Measurements from ENCODE around the gene PLEK. TPM values are rescaled to one million over a fixed set of nuclear protein-coding genes. Genes with fewer than 3 reads are reported as not detected.

PLEK gene
- total and polyA plus RNA-seq, 7 donors, result 0.89 to 3.9 (median 2.3) TPM

DNA sequence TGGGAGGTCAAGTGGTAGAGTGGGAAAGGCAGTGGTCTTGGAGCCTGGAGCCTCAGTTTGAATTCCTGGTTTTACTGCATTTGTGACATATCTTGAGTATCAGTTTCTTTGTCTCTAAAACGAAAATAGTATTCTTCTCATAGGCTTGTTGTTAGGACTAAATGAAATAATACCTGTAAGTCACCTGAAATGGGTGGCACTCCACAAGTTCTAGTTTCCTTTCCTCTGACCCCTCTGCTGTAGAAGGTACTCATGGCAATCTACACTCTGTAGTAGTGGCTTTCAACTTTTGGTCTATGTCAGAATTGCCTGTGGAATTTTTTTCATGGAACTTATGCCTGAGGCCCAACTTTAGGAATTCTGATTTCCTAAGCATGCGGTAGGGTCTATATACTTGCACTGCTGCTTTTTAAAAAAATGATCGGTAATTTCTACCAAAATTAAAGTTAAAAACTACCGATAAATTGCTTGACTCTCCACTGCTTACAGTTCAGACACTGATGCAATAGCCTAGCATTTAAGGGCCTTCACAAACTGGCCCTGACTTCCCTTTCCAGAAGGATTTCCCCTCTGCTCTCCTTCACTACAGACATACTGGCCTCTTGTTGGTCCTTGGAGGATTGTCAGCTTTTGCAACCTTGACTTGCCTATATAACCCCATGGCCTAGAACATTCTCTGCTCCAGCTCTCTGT, 47.2 kb downstream of the PLEK start:
- no peak overlapping the region for H3K4me3 ChIP-seq
- H3K27ac ChIP-seq, result no peak overlapping the region
- WGBS, 3 donors, result 53 to 75% (median 67%) methylated on average over 4 of the region's 4 CpGs
- no peak for ATAC-seq
- H3K9me3 ChIP-seq, result no peaks in the 10 kb centered on the region
- intact Hi-C loops (cut with DNase I), result no loop called here
- TF ChIP-seq, protein P1, sequence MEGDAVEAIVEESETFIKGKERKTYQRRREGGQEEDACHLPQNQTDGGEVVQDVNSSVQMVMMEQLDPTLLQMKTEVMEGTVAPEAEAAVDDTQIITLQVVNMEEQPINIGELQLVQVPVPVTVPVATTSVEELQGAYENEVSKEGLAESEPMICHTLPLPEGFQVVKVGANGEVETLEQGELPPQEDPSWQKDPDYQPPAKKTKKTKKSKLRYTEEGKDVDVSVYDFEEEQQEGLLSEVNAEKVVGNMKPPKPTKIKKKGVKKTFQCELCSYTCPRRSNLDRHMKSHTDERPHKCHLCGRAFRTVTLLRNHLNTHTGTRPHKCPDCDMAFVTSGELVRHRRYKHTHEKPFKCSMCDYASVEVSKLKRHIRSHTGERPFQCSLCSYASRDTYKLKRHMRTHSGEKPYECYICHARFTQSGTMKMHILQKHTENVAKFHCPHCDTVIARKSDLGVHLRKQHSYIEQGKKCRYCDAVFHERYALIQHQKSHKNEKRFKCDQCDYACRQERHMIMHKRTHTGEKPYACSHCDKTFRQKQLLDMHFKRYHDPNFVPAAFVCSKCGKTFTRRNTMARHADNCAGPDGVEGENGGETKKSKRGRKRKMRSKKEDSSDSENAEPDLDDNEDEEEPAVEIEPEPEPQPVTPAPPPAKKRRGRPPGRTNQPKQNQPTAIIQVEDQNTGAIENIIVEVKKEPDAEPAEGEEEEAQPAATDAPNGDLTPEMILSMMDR (IDR thresholded peaks at IDR 0.05), result no peak
- no peaks in the 10 kb centered on the region for H3K4me1 ChIP-seq
- DNase-seq, result no peak
- no peaks in the 10 kb centered on the region for H3K27me3 ChIP-seq (ENCODE audit: insufficient read depth in 3 of 3, low read length in 2 of 3)
- H3K36me3 ChIP-seq (ENCODE audit: insufficient read depth in 1 of 2, low read depth in 1 of 2), result no peaks in the 10 kb centered on the region

DNA sequence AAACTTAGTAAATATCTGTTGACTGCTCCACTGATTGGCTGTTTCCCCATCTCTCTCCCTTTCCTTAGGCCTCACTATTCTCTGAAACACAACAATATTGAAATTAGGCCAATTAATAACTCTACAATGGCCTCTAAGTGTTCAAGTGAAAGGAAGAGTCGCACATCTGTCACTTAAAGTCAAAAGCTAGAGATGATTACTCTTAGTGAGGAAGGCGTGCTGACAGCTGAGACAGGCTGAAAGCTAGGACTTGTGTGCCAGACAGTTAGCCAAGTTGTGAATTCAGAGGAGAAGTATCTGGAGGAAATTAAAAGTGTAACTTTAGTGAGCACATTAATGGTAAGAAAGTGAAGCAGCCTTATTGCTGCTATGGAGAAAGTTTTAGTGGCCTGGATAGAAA, 48.4 kb downstream of the PLEK start:
- ATAC-seq, result no peak
- H3K4me3 ChIP-seq, result no peak overlapping the region
- no peaks in the 10 kb centered on the region for H3K4me1 ChIP-seq
- intact Hi-C loops (cut with DNase I), result no loop called here
- no peaks in the 10 kb centered on the region for H3K9me3 ChIP-seq
- TF ChIP-seq, protein P1 (IDR thresholded peaks at IDR 0.05), result no peak
- 63 to 87% (median 71%) methylated on average over 2 of the region's 2 CpGs for WGBS, 3 donors
- H3K36me3 ChIP-seq (ENCODE audit: insufficient read depth in 1 of 2, low read depth in 1 of 2), result no peaks in the 10 kb centered on the region
- no peaks in the 10 kb centered on the region for H3K27me3 ChIP-seq (ENCODE audit: insufficient read depth in 3 of 3, low read length in 2 of 3)
- no peak overlapping the region for H3K27ac ChIP-seq
- no peak for DNase-seq

GRCh38 chr2:68414452-68414851, 49.4 kb downstream of the PLEK start:
- H3K4me3 ChIP-seq, result no peak overlapping the region
- DNase-seq (no peak), ATAC-seq (no peak)
- TF ChIP-seq, protein P1 (IDR thresholded peaks at IDR 0.05), result no peak
- no peak overlapping the region for H3K27ac ChIP-seq
- H3K9me3 ChIP-seq, result no peaks in the 10 kb centered on the region
- intact Hi-C loops (cut with DNase I), result no loop called here
- no peaks in the 10 kb centered on the region for H3K4me1 ChIP-seq
- no peaks in the 10 kb centered on the region for H3K36me3 ChIP-seq (ENCODE audit: insufficient read depth in 1 of 2, low read depth in 1 of 2)
- no peaks in the 10 kb centered on the region for H3K27me3 ChIP-seq (ENCODE audit: insufficient read depth in 3 of 3, low read length in 2 of 3)

GRCh38 chr2:68414876-68415275, 49.8 kb downstream of the PLEK start:
- intact Hi-C loops (cut with DNase I), result no loop called here
- ATAC-seq (no peak), DNase-seq (no peak)
- TF ChIP-seq, protein P1 (IDR thresholded peaks at IDR 0.05), result no peak
- Histone ChIP-seq H3K27ac (no peak overlapping the region), H3K4me3 (no peak overlapping the region), H3K36me3 (ENCODE audit: insufficient read depth in 1 of 2, low read depth in 1 of 2) (no peaks in the 10 kb centered on the region), H3K27me3 (ENCODE audit: insufficient read depth in 3 of 3, low read length in 2 of 3) (no peaks in the 10 kb centered on the region), H3K9me3 (no peaks in the 10 kb centered on the region), H3K4me1 (no peaks in the 10 kb centered on the region)
- WGBS, 3 donors, result 47 to 52% (median 50%) methylated on average over 3 of the region's 3 CpGs

DNA sequence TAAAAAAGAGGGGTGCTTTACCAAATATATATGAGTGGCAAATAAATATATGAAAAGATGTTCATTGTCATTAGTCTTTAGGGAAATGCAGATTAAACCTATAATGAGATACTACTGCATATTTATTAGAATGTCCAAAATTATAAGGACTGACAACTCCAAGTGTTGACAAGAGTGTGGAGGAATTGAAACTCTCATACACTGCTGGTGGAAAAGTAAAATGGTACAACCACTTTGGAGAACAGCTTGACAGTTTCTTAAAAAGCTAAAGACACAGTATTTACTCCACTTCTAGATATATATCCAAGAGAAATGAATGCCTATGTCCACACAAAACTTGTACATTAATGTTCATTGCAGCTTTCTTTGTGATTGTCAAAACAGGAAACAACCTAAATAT, 50.4 kb downstream of the PLEK start:
- TF ChIP-seq, protein P1 (IDR thresholded peaks at IDR 0.05), result no peak
- intact Hi-C loops (cut with DNase I), result no loop called here
- H3K9me3 ChIP-seq, result no peaks in the 10 kb centered on the region
- H3K27me3 ChIP-seq (ENCODE audit: insufficient read depth in 3 of 3, low read length in 2 of 3), result no peaks in the 10 kb centered on the region
- no peaks in the 10 kb centered on the region for H3K36me3 ChIP-seq (ENCODE audit: insufficient read depth in 1 of 2, low read depth in 1 of 2)
- DNase-seq (no peak), ATAC-seq (no peak)
- no peaks in the 10 kb centered on the region for H3K4me1 ChIP-seq
- no peak overlapping the region for H3K4me3 ChIP-seq
- no peak overlapping the region for H3K27ac ChIP-seq

Measured in psoas muscle (tissue), 8 donors.